Thymus (tissue), 11 donors: ENCODE data around the gene MIF4GD. TPM values are rescaled to one million over a fixed set of nuclear protein-coding genes. Genes with fewer than 3 reads are reported as not detected.
"Not testable (repeated sequence)": the region's sequence is repeated elsewhere in the genome, so short reads cannot be mapped to it uniquely, and the experiment has no call there.

Experiments
- DNase-seq, 9 donors: peaks; one replicate each; pipeline ENCODE4 v3.0.0-alpha.2; 2013; ENCODE audit warnings: low spot score in 9 of 9, low read depth in 6 of 9, missing footprints in 1 of 9
- H3K27ac ChIP-seq, 2 donors: one replicate each; pipeline ENCODE4 v1.5.1; 2013; ENCODE audit warnings: control low read depth in 1 of 2, low read depth in 1 of 2, low read length in 1 of 2, mild to moderate bottlenecking in 1 of 2, moderate library complexity in 1 of 2
- H3K27me3 ChIP-seq, 2 donors: one replicate each; pipeline ENCODE4 v1.5.1; 2013; ENCODE audit warnings: low read length in 1 of 2; ENCODE audit not compliant: control insufficient read depth in 2 of 2, insufficient read depth in 1 of 2
- H3K36me3 ChIP-seq, 2 donors: one replicate each; pipeline ENCODE4 v1.5.1; 2013; ENCODE audit warnings: low read length in 1 of 2, mild to moderate bottlenecking in 1 of 2, moderate library complexity in 1 of 2; ENCODE audit not compliant: control insufficient read depth in 2 of 2, insufficient read depth in 2 of 2
- H3K4me1 ChIP-seq, 2 donors: one replicate each; pipeline ENCODE4 v1.5.1; 2013; ENCODE audit warnings: low read length in 2 of 2; ENCODE audit not compliant: control insufficient read depth in 2 of 2, insufficient read depth in 2 of 2
- H3K4me3 ChIP-seq, 2 donors: one replicate each; pipeline ENCODE4 v1.5.1; 2013; ENCODE audit warnings: low read length in 2 of 2, control low read depth in 1 of 2, mild to moderate bottlenecking in 1 of 2
- H3K9me3 ChIP-seq, 2 donors: one replicate each; pipeline ENCODE4 v1.5.1; 2013; ENCODE audit warnings: low read length in 1 of 2, mild to moderate bottlenecking in 1 of 2; ENCODE audit not compliant: control insufficient read depth in 2 of 2, insufficient read depth in 1 of 2
- WGBS: extraction: QIAGEN DNeasy Blood & Tissue Kit; methylation state at CpG from one replicate; pipeline ENCODE4 v1.1.7; 2013; 5-methylcytosine and 5-hydroxymethylcytosine counted together
- polyA plus RNA-seq: library from polyadenylated mRNA; stranded (reverse); fragments of 200-250 nt; gene quantifications from one replicate; pipeline ENCODE4 v1.2.3, GENCODE V29; 2013
- total RNA-seq: library from RNA; stranded (reverse); fragments of 120-200 nt; gene quantifications from one replicate; pipeline ENCODE4 v1.2.4, GENCODE V29; 2013
- donor health status: healthy.

Gene MIF4GD
- total and polyA plus RNA-seq, 2 donors: 22.8 to 37.3 TPM

- H3K9me3 ChIP-seq, H3K27ac ChIP-seq, DNase-seq, H3K36me3 ChIP-seq, H3K4me3 ChIP-seq, H3K27me3 ChIP-seq: not testable (repeated sequence)
- peaks cover 5 to 21% of the 10 kb centered on the region in 2 donors for H3K4me1 ChIP-seq
- WGBS: 91% methylated on average over 16 of the region's 16 CpGs
Observed at GRCh38 chr17:75292810-75293448, 21.9 kb upstream of the MIF4GD start.

GRCh38 chr17:75289832-75290337 is 18.9 kb upstream of the MIF4GD start:
- Histone ChIP-seq H3K27me3 (no peaks in the 10 kb centered on the region), H3K27ac (peak overlapping the region; percentile 97), H3K9me3 (no peaks in the 10 kb centered on the region), H3K4me1 (peaks cover 5 to 18% of the 10 kb centered on the region in 2 donors), H3K4me3 (peak overlapping the region; percentile 76 to 79), H3K36me3 (peaks cover 14 to 15% of the 10 kb centered on the region in 2 donors)
- DNase-seq: peak in 7 of 9 donors; percentile 21 to 79 (median 54)
- 0% methylated on average over 26 of the region's 26 CpGs for WGBS

GRCh38 chr17:75289115-75289831 is 18.2 kb upstream of the MIF4GD start, which contains the start of gene SLC25A19:
TSS of gene SLC25A19 (minus strand) at chr17:75289433. CDS start at chr17:75286764, 2,669 bp downstream.
- Histone ChIP-seq H3K9me3 (no peaks in the 10 kb centered on the region), H3K27me3 (no peaks in the 10 kb centered on the region), H3K36me3 (peaks cover 15 to 18% of the 10 kb centered on the region in 2 donors), H3K27ac (peak within 1 kb of the TSS; percentile 97), H3K4me1 (peaks cover 5 to 18% of the 10 kb centered on the region in 2 donors), H3K4me3 (peak within 1 kb of the TSS; percentile 76 to 79)
- under 1% methylated on average over 65 of the region's 65 CpGs for WGBS
- peak; percentile 94 to 99 (median 97) for DNase-seq

GRCh38 chr17:75288770-75289114 is 17.7 kb upstream of the MIF4GD start:
- H3K4me1 ChIP-seq: peaks cover 5 to 18% of the 10 kb centered on the region in 2 donors
- WGBS: under 1% methylated on average over 14 of the region's 14 CpGs
- H3K4me3 ChIP-seq: peak overlapping the region; percentile 76 to 79
- peak in 4 of 9 donors; percentile 21 to 34 (median 28) for DNase-seq
- no peaks in the 10 kb centered on the region for H3K9me3 ChIP-seq
- peaks cover 15 to 20% of the 10 kb centered on the region in 2 donors for H3K36me3 ChIP-seq
- peak overlapping the region; percentile 81 to 92 for H3K27ac ChIP-seq
- H3K27me3 ChIP-seq: no peaks in the 10 kb centered on the region

GRCh38 chr17:75288359-75288758 is 17.3 kb upstream of the MIF4GD start:
- Histone ChIP-seq H3K27ac (no peak overlapping the region), H3K4me1 (peaks cover 5 to 18% of the 10 kb centered on the region in 2 donors), H3K4me3 (peak overlapping the region; percentile 76 to 79)

GRCh38 chr17:75287221-75287620 is 16.2 kb upstream of the MIF4GD start:
- H3K9me3 ChIP-seq: no peaks in the 10 kb centered on the region
- H3K4me3 ChIP-seq: no peak overlapping the region
- H3K27ac ChIP-seq: no peak overlapping the region
- no peak for DNase-seq
- H3K4me1 ChIP-seq: peaks cover 5 to 18% of the 10 kb centered on the region in 2 donors
- H3K36me3 ChIP-seq: peaks cover 21 to 26% of the 10 kb centered on the region in 2 donors
- H3K27me3 ChIP-seq: no peaks in the 10 kb centered on the region
- WGBS: 97% methylated on average over 9 of the region's 9 CpGs

More at GRCh38 chr17:75288359-75288758, 17.3 kb upstream of the MIF4GD start:
- Histone ChIP-seq H3K9me3 (no peaks in the 10 kb centered on the region), H3K27me3 (no peaks in the 10 kb centered on the region), H3K36me3 (peaks cover 18 to 24% of the 10 kb centered on the region in 2 donors)
- 13% methylated on average over 2 of the region's 2 CpGs for WGBS
- no peak for DNase-seq

GRCh38 chr17:75285123-75285522 is 14.1 kb upstream of the MIF4GD start:
- Histone ChIP-seq H3K36me3 (peaks cover 35 to 40% of the 10 kb centered on the region in 2 donors), H3K27me3 (no peaks in the 10 kb centered on the region), H3K4me1 (peaks cover 5 to 13% of the 10 kb centered on the region in 2 donors), H3K4me3 (no peak overlapping the region), H3K27ac (no peak overlapping the region), H3K9me3 (no peaks in the 10 kb centered on the region)
- WGBS: over 99% methylated on average over 6 of the region's 6 CpGs
- DNase-seq: no peak

- H3K4me1 ChIP-seq, H3K4me3 ChIP-seq, DNase-seq, H3K9me3 ChIP-seq, H3K27me3 ChIP-seq, H3K27ac ChIP-seq: not testable (repeated sequence)
- peaks cover 39 to 41% of the 10 kb centered on the region in 2 donors for H3K36me3 ChIP-seq
- 98% methylated on average over 4 of the region's 4 CpGs for WGBS
Observed at GRCh38 chr17:75280189-75280588, 9.2 kb upstream of the MIF4GD start.

- Histone ChIP-seq H3K4me1 (peaks cover 2 to 4% of the 10 kb centered on the region in 2 donors), H3K4me3 (no peak overlapping the region), H3K36me3 (peaks cover 36 to 51% of the 10 kb centered on the region in 2 donors), H3K9me3 (no peaks in the 10 kb centered on the region), H3K27ac (no peak overlapping the region), H3K27me3 (no peaks in the 10 kb centered on the region)
- no peak for DNase-seq
- WGBS: 98% methylated on average over 6 of the region's 6 CpGs
Observed at GRCh38 chr17:75277664-75278071, 6.6 kb upstream of the MIF4GD start.
